Naive thymus-derived CD4-positive, alpha-beta T cell (primary cell): ENCODE results near the gene ZNF106. TPM values are rescaled to one million over a fixed set of nuclear protein-coding genes. Genes with fewer than 3 reads are reported as not detected.

Source experiments
- ATAC-seq: fragments of 150-1000 bp; cut with Tn5 transposase; 2 replicates; pipeline ENCODE4 v1.10.0; 2021; ENCODE audit warnings: mild to moderate bottlenecking, moderate library complexity
- CTCF ChIA-PET: fragments of 350-600 bp; sonication (Branson Sonifier 250); formaldehyde crosslinking; loops from one replicate; lab custom pipeline; 2021; ENCODE audit warnings: antibody characterized with exemption; lab: Charles Lee
- POLR2A ChIA-PET: fragments of 350-600 bp; sonication (Branson Sonifier 250); formaldehyde crosslinking; loops from one replicate; lab custom pipeline; 2021; ENCODE audit warnings: antibody characterized with exemption, inconsistent platforms; lab: Charles Lee
- DNase-seq, 9 donors: peaks; one replicate each; pipeline versions ENCODE4 v3.0.0 to v3.0.0-alpha.2; 2020 to 2022; ENCODE audit warnings: mixed read lengths in 1 of 9
- H3K27ac ChIP-seq: one replicate; pipeline ENCODE4 v1.7.0; 2013; ENCODE audit warnings: mild to moderate bottlenecking, low read depth, low read length, moderate library complexity
- H3K27me3 ChIP-seq, 2 donors: one replicate each; pipeline ENCODE4 v1.7.0; 2013; ENCODE audit warnings: low read length in 2 of 2, mild to moderate bottlenecking in 2 of 2, moderate library complexity in 2 of 2; ENCODE audit not compliant: control insufficient read depth in 2 of 2, insufficient read depth in 2 of 2
- H3K36me3 ChIP-seq, 3 experiments: 1 replicate in 2 of 3; 2 replicates in 1 of 3; pipeline ENCODE4 v1.7.0; 2013; ENCODE audit warnings: low read length in 3 of 3, mild to moderate bottlenecking in 3 of 3, moderate library complexity in 1 of 3; ENCODE audit not compliant: insufficient read depth in 3 of 3, control insufficient read depth in 2 of 3
- H3K4me1 ChIP-seq, 2 donors: one replicate each; pipeline ENCODE4 v1.7.0; 2013; ENCODE audit warnings: low read length in 2 of 2, mild to moderate bottlenecking in 2 of 2, moderate library complexity in 1 of 2; ENCODE audit not compliant: control insufficient read depth in 2 of 2, insufficient read depth in 2 of 2
- H3K4me3 ChIP-seq: 2 replicates; pipeline ENCODE4 v1.7.0; 2013; ENCODE audit warnings: mild to moderate bottlenecking, low read length
- H3K9me3 ChIP-seq, 3 experiments: 1 replicate in 2 of 3; 2 replicates in 1 of 3; pipeline ENCODE4 v1.7.0; 2013; ENCODE audit warnings: low read length in 3 of 3; ENCODE audit not compliant: control insufficient read depth in 2 of 3
- H3K27ac Mint-ChIP-seq, 9 donors: one replicate each; pipeline ENCODE4 v1.8.0; 2020 to 2022; ENCODE audit warnings: mixed read lengths in 9 of 9, mild to moderate bottlenecking in 8 of 9, moderate library complexity in 5 of 9, inconsistent platforms in 2 of 9
- H3K27me3 Mint-ChIP-seq, 5 donors: one replicate each; pipeline ENCODE4 v1.8.0; 2021 to 2022; ENCODE audit warnings: mixed read lengths in 5 of 5, mild to moderate bottlenecking in 1 of 5
- H3K36me3 Mint-ChIP-seq, 5 donors: one replicate each; pipeline ENCODE4 v1.8.0; 2020 to 2022; ENCODE audit warnings: mixed read lengths in 5 of 5, mild to moderate bottlenecking in 3 of 5, inconsistent platforms in 1 of 5
- H3K4me1 Mint-ChIP-seq, 7 donors: one replicate each; pipeline ENCODE4 v1.8.0; 2020 to 2022; ENCODE audit warnings: mixed read lengths in 7 of 7, mild to moderate bottlenecking in 3 of 7, inconsistent platforms in 1 of 7
- H3K4me3 Mint-ChIP-seq, 10 donors: one replicate each; pipeline ENCODE4 v1.8.0; 2020 to 2022; ENCODE audit warnings: mild to moderate bottlenecking in 10 of 10, mixed read lengths in 10 of 10, moderate library complexity in 6 of 10, inconsistent platforms in 2 of 10
- H3K9me3 Mint-ChIP-seq, 11 donors: one replicate each; pipeline ENCODE4 v1.8.0; 2020 to 2022; ENCODE audit warnings: mixed read lengths in 11 of 11, mild to moderate bottlenecking in 4 of 11, inconsistent platforms in 1 of 11, moderate library complexity in 1 of 11
- intact Hi-C, 2 donors: fragments of 100-400 bp; cut with micrococcal nuclease; formaldehyde crosslinking; loops; one replicate each; pipeline ENCODE4 v1.15.1; 2023
- polyA plus RNA-seq, 2 donors: library from polyadenylated mRNA; unstranded; fragments of 300-500 nt; fragmentation: Illumina TruSeq; gene quantifications; one replicate each; pipeline ENCODE4 v1.2.3, GENCODE V29; 2021
- total RNA-seq, 6 experiments: library from RNA in 5 of 6; stranded (reverse) in 5 of 6; gene quantifications; 1 replicate in 5 of 6; 2 replicates in 1 of 6; pipeline ENCODE4 v1.2.3 and lab custom pipeline; 2021 to 2026

Gene ZNF106
- total and polyA plus RNA-seq, 7 experiments from 2014 or later = 32.4 to 54.3 (median 43.2) TPM

GRCh38 chr15:42449770-42450424 is 41.0 kb downstream of the ZNF106 start:
- H3K27me3 ChIP-seq = no peaks in the 10 kb centered on the region
- intact Hi-C loops = no loop called here
- ATAC-seq (no peak), DNase-seq (no peak)
- Mint-ChIP-seq H3K4me3 (no peak overlapping the region), H3K27ac (no peak overlapping the region), H3K36me3 (peaks cover 20 to 48% (median 35%) of the 10 kb centered on the region in 5 donors), H3K27me3 (no peaks in the 10 kb centered on the region), H3K4me1 (peaks cover 0 to 5% (median 0%) of the 10 kb centered on the region in 7 donors), H3K9me3 (no peaks in the 10 kb centered on the region)
- ChIA-PET POLR2A (no interaction called here), CTCF (no interaction called here)
- no peak overlapping the region for H3K27ac ChIP-seq
- H3K36me3 ChIP-seq = peaks cover 8 to 56% (median 13%) of the 10 kb centered on the region in 3 experiments
- H3K9me3 ChIP-seq = no peaks in the 10 kb centered on the region
- no peaks in the 10 kb centered on the region for H3K4me1 ChIP-seq
- no peak overlapping the region for H3K4me3 ChIP-seq

GRCh38 chr15:42448281-42448680 is 42.7 kb downstream of the ZNF106 start:
- peaks cover 0 to 5% (median 0%) of the 10 kb centered on the region in 7 donors for H3K4me1 Mint-ChIP-seq
- Histone ChIP-seq H3K27ac (no peak overlapping the region), H3K4me3 (no peak overlapping the region), H3K27me3 (no peaks in the 10 kb centered on the region), H3K36me3 (peaks cover 8 to 69% (median 19%) of the 10 kb centered on the region in 3 experiments), H3K9me3 (no peaks in the 10 kb centered on the region), H3K4me1 (no peaks in the 10 kb centered on the region)
- no peaks in the 10 kb centered on the region for H3K9me3 Mint-ChIP-seq
- H3K36me3 Mint-ChIP-seq = peaks cover 21 to 51% (median 33%) of the 10 kb centered on the region in 5 donors
- CTCF ChIA-PET = no interaction called here
- H3K27me3 Mint-ChIP-seq = no peaks in the 10 kb centered on the region
- H3K4me3 Mint-ChIP-seq = no peak overlapping the region
- POLR2A ChIA-PET = no interaction called here
- H3K27ac Mint-ChIP-seq = no peak overlapping the region
- ATAC-seq = no peak
- DNase-seq = no peak
- intact Hi-C loops = no loop called here

GRCh38 chr15:42447599-42447998 is 43.3 kb downstream of the ZNF106 start:
- DNase-seq (no peak), ATAC-seq (no peak)
- no peak overlapping the region for H3K27ac Mint-ChIP-seq
- H3K9me3 Mint-ChIP-seq = no peaks in the 10 kb centered on the region
- H3K4me3 Mint-ChIP-seq = no peak overlapping the region
- intact Hi-C loops = no loop called here
- H3K27me3 Mint-ChIP-seq = no peaks in the 10 kb centered on the region
- Histone ChIP-seq H3K27me3 (no peaks in the 10 kb centered on the region), H3K9me3 (no peaks in the 10 kb centered on the region), H3K4me3 (no peak overlapping the region), H3K4me1 (no peaks in the 10 kb centered on the region), H3K36me3 (peaks cover 8 to 69% (median 19%) of the 10 kb centered on the region in 3 experiments), H3K27ac (no peak overlapping the region)
- ChIA-PET CTCF (no interaction called here), POLR2A (no interaction called here)
- peaks cover 0 to 5% (median 0%) of the 10 kb centered on the region in 7 donors for H3K4me1 Mint-ChIP-seq
- peaks cover 21 to 51% (median 33%) of the 10 kb centered on the region in 5 donors for H3K36me3 Mint-ChIP-seq

- CTCF ChIA-PET = no interaction called here
- H3K36me3 ChIP-seq = peaks cover 2 to 68% (median 17%) of the 10 kb centered on the region in 3 experiments
- peak overlapping the region in 2 of 9 donors; percentile 7 to 13 for H3K27ac Mint-ChIP-seq
- ATAC-seq = no peak
- H3K9me3 ChIP-seq = no peaks in the 10 kb centered on the region
- no peak overlapping the region for H3K4me3 ChIP-seq
- no peaks in the 10 kb centered on the region for H3K27me3 ChIP-seq
- peaks cover 17 to 44% (median 25%) of the 10 kb centered on the region in 5 donors for H3K36me3 Mint-ChIP-seq
- no peaks in the 10 kb centered on the region for H3K9me3 Mint-ChIP-seq
- no peak overlapping the region for H3K27ac ChIP-seq
- H3K4me1 ChIP-seq = no peaks in the 10 kb centered on the region
- peaks cover 0 to 5% (median 0%) of the 10 kb centered on the region in 7 donors for H3K4me1 Mint-ChIP-seq
- H3K4me3 Mint-ChIP-seq = no peak overlapping the region
- POLR2A ChIA-PET = no interaction called here
- no peaks in the 10 kb centered on the region for H3K27me3 Mint-ChIP-seq
- intact Hi-C loops = no loop called here
- DNase-seq = no peak
Measured at GRCh38 chr15:42445551-42445950, 45.4 kb downstream of the ZNF106 start.

GRCh38 chr15:42444415-42445063 is 46.4 kb downstream of the ZNF106 start:
- H3K36me3 ChIP-seq = peaks cover 0 to 64% (median 15%) of the 10 kb centered on the region in 3 experiments
- H3K4me3 ChIP-seq = no peak overlapping the region
- no peak overlapping the region for H3K4me3 Mint-ChIP-seq
- ATAC-seq (no peak), DNase-seq (no peak)
- no peaks in the 10 kb centered on the region for H3K27me3 Mint-ChIP-seq
- no peak overlapping the region for H3K27ac Mint-ChIP-seq
- H3K4me1 Mint-ChIP-seq = peaks cover 0 to 5% (median 0%) of the 10 kb centered on the region in 7 donors
- H3K9me3 Mint-ChIP-seq = no peaks in the 10 kb centered on the region
- POLR2A ChIA-PET = no interaction called here
- peaks cover 14 to 40% (median 20%) of the 10 kb centered on the region in 5 donors for H3K36me3 Mint-ChIP-seq
- H3K27me3 ChIP-seq = no peaks in the 10 kb centered on the region
- intact Hi-C loops = no loop called here
- H3K9me3 ChIP-seq = no peaks in the 10 kb centered on the region
- no peaks in the 10 kb centered on the region for H3K4me1 ChIP-seq
- CTCF ChIA-PET = interaction anchor here (0.7 kb wide), 1 partner anchor 8 kb away, joined by 4 read pairs; no protein-coding TSS in a partner anchor
- no peak overlapping the region for H3K27ac ChIP-seq

GRCh38 chr15:42427429-42428223 is 63.3 kb downstream of the ZNF106 start:
- no peak overlapping the region for H3K27ac ChIP-seq
- intact Hi-C loops = no loop called here
- Mint-ChIP-seq H3K9me3 (no peaks in the 10 kb centered on the region), H3K27ac (peak overlapping the region in 3 of 9 donors; percentile 2 to 19 (median 17)), H3K27me3 (no peaks in the 10 kb centered on the region), H3K36me3 (peaks cover 18 to 48% (median 32%) of the 10 kb centered on the region in 5 donors), H3K4me3 (no peak overlapping the region), H3K4me1 (no peaks in the 10 kb centered on the region)
- no peaks in the 10 kb centered on the region for H3K9me3 ChIP-seq
- no peaks in the 10 kb centered on the region for H3K4me1 ChIP-seq
- DNase-seq (no peak), ATAC-seq (no peak)
- POLR2A ChIA-PET = interaction anchor here (0.9 kb wide), 1 partner anchor 154 kb away, joined by 3 read pairs; the partner anchor contains the start of genes GANC and TMEM87A
- CTCF ChIA-PET = interaction anchor here (0.6 kb wide), 1 partner anchor 16 kb away, joined by 3 read pairs; no protein-coding TSS in a partner anchor
- no peaks in the 10 kb centered on the region for H3K27me3 ChIP-seq
- H3K4me3 ChIP-seq = no peak overlapping the region
- peaks cover 0 to 94% (median 5%) of the 10 kb centered on the region in 3 experiments for H3K36me3 ChIP-seq
